ENCODE data around the gene PLAU.
"Not testable (repeated sequence)": the region's sequence is repeated elsewhere in the genome, so short reads cannot be mapped to it uniquely, and the experiment has no call there.

Gene PLAU

DNA sequence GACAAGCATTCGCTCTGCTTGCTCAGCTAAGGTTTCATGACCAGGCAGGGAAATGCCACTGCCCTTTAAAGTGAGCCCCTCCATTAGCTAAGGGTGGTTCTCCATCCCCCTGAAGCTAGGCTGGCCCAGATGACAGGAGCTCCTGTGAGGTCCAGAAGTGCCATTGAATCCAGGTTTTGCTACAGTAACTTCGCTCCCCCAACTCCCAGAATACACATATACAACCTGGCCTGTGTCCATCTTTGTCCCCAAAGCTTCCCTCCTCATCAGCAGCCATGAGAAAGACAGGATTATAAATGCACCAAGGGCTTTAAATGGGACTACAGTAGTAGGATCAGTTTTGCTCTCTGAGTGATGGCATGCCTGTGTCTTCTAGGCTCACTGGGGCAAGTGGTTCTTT, 51.5 kb downstream of the PLAU start:
- Histone ChIP-seq H3K4me3 (ENCODE audit: low read depth, low read length) (no peak overlapping the region), H3K36me3 (ENCODE audit: control insufficient read depth, insufficient read depth, low read length) (no peaks in the 10 kb centered on the region), H3K27me3 (ENCODE audit: control insufficient read depth, insufficient read depth, low read length) (no peaks in the 10 kb centered on the region), H2AFZ (no peak overlapping the region), H3K79me2 (no peaks in the 10 kb centered on the region), H3K9ac (no peak overlapping the region), H3K4me1 (peaks cover 10% of the 10 kb centered on the region), H3K4me2 (ENCODE audit: low read length) (no peak overlapping the region), H3K27ac (no peak overlapping the region), H3K9me3 (ENCODE audit: control insufficient read depth, low read length) (no peaks in the 10 kb centered on the region)
- TF ChIP-seq, protein P1, sequence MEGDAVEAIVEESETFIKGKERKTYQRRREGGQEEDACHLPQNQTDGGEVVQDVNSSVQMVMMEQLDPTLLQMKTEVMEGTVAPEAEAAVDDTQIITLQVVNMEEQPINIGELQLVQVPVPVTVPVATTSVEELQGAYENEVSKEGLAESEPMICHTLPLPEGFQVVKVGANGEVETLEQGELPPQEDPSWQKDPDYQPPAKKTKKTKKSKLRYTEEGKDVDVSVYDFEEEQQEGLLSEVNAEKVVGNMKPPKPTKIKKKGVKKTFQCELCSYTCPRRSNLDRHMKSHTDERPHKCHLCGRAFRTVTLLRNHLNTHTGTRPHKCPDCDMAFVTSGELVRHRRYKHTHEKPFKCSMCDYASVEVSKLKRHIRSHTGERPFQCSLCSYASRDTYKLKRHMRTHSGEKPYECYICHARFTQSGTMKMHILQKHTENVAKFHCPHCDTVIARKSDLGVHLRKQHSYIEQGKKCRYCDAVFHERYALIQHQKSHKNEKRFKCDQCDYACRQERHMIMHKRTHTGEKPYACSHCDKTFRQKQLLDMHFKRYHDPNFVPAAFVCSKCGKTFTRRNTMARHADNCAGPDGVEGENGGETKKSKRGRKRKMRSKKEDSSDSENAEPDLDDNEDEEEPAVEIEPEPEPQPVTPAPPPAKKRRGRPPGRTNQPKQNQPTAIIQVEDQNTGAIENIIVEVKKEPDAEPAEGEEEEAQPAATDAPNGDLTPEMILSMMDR (IDR thresholded peaks at IDR 0.05) = no peak

DNA sequence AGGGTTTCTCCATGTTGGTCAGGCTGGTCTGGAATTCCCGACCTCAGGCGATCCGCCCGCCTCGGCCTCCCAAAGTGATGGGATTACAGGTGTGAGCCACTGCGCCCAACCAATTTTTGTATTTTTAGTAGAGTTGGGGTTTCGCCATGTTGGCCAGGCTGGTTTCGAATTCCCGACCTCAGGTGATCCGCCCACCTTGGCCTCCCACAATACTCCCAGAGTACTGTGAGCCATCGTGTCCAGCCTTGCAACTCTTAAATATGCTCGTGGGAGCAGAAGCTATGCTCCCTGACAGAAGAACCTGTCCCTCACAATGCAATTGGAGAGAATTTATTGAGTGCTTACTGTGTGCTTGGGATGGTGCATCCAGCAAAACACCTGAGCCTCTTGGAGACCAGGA, 52.6 kb downstream of the PLAU start:
- not testable (repeated sequence) for H3K27me3 ChIP-seq (ENCODE audit: control insufficient read depth, insufficient read depth, low read length); H3K36me3 ChIP-seq (ENCODE audit: control insufficient read depth, insufficient read depth, low read length); H3K4me3 ChIP-seq (ENCODE audit: low read depth, low read length); H3K4me2 ChIP-seq (ENCODE audit: low read length); H3K27ac ChIP-seq; H3K9me3 ChIP-seq (ENCODE audit: control insufficient read depth, low read length); H3K9ac ChIP-seq; H3K79me2 ChIP-seq; H2AFZ ChIP-seq
- H3K4me1 ChIP-seq = peaks cover 10% of the 10 kb centered on the region

DNA sequence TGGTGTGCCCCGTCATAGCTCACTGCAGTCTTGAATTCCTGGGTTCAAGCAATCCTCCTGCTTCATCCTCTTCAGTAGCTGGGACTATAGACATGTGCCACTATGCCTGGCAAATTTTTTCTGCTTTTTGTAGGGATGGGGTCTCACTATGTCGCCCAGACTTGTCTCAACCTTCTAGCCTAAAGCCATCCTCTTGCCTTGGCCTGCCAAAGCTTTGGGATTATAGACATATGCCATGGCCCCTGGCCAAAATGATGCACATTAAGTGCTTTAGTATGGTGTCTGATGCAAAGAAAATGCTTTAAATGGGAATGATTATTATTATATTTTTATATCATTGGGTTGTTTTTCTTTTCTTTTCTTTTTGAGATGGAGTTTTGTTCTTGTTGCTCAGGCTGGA, 53.8 kb downstream of the PLAU start:
- Histone ChIP-seq H3K27me3 (ENCODE audit: control insufficient read depth, insufficient read depth, low read length) (no peaks in the 10 kb centered on the region), H3K9me3 (ENCODE audit: control insufficient read depth, low read length) (no peaks in the 10 kb centered on the region), H3K27ac (no peak overlapping the region), H3K4me1 (peaks cover 10% of the 10 kb centered on the region), H3K36me3 (ENCODE audit: control insufficient read depth, insufficient read depth, low read length) (no peaks in the 10 kb centered on the region), H3K9ac (no peak overlapping the region), H3K79me2 (no peaks in the 10 kb centered on the region), H3K4me2 (ENCODE audit: low read length) (no peak overlapping the region), H2AFZ (no peak overlapping the region), H3K4me3 (ENCODE audit: low read depth, low read length) (no peak overlapping the region)
- TF ChIP-seq, protein P1 (IDR thresholded peaks at IDR 0.05) = no peak

DNA sequence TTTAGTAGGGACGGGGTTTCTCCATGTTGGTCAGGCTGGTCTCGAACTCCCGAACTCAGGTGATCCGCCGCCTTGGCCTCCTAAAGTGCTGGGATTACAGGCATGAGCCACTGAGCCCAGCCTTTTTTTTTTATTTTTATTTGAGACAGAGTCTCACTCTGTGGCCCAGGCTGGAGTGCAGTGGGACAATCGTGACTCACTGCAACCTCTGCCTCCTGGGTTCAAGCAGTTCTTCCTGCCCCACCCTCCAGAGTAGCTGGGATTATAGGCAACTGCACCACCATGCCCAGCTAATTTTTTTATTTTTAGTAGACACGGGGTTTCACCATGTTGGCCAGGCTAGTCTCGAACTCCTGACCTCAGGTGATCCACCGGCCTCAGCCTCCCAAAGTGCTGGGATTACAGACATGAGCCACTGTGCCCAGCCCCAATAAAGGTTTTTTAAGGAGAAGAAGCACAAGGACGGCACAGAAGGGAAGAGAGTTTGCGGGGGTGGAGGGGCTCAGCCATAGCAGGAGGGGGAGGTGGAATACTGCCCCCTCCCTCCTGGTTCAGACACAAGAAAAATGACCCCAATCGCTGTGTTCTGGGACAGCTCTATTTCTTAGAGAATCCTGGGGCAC, 54.4 kb downstream of the PLAU start:
- not testable (repeated sequence) for H3K27me3 ChIP-seq (ENCODE audit: control insufficient read depth, insufficient read depth, low read length); H3K79me2 ChIP-seq; H3K9me3 ChIP-seq (ENCODE audit: control insufficient read depth, low read length); H3K36me3 ChIP-seq (ENCODE audit: control insufficient read depth, insufficient read depth, low read length); H3K4me2 ChIP-seq (ENCODE audit: low read length); H3K4me3 ChIP-seq (ENCODE audit: low read depth, low read length)
- peaks cover 10% of the 10 kb centered on the region for H3K4me1 ChIP-seq
- peak overlapping the region; percentile 81 for H2AFZ ChIP-seq
- H3K9ac ChIP-seq = peak overlapping the region; percentile 9
- H3K27ac ChIP-seq = peak overlapping the region; percentile 77

DNA sequence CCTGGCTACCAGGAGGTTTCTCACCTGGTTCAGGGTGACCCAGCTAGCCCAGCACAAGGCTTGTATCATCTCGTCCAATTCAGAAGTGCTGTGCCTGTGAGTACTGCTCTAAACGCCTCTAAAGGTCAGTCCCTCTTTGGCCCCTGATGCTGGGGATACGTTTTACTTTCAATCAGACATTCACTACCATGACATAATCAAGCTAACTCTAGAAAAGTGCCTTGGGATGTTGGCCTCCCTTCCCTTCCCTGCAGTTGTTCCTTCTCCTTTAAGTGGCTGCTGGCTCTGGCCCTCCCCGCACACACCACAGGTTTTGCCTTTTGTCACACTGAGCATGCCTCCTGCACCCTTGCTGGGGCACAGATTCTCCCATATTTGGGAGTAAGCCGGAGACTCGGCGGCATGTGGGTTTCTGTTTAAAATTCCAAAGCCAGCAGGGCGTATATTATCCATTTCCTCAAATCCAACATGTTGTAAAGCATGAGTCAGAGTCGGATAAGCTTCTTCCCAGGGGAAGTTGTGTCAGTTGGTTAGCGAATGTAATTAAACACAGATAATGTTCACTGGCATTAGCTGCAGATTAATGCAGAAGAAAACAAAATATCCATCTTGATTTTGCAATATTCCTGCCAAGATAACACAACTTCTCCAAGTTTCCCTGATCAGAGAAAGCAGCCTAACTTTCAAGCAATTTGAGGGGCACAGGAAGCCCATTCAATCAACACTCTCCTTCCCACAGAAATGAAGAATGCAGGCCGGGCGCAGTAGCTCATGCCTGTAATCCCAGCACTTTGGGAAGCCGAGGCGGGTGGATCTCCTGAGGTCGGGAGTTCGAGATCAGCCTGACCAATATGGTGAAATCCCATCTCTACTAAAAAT, 55.2 kb downstream of the PLAU start:
- H3K4me2 ChIP-seq (ENCODE audit: low read length) = peak overlapping the region; percentile 37
- H3K9me3 ChIP-seq (ENCODE audit: control insufficient read depth, low read length) = no peaks in the 10 kb centered on the region
- no peaks in the 10 kb centered on the region for H3K79me2 ChIP-seq
- H3K36me3 ChIP-seq (ENCODE audit: control insufficient read depth, insufficient read depth, low read length) = no peaks in the 10 kb centered on the region
- peak overlapping the region; percentile 5 for H3K4me3 ChIP-seq (ENCODE audit: low read depth, low read length)
- H3K27ac ChIP-seq = peak overlapping the region; percentile 77
- H3K9ac ChIP-seq = peak overlapping the region; percentile 9
- H3K4me1 ChIP-seq = peaks cover 10% of the 10 kb centered on the region
- H3K27me3 ChIP-seq (ENCODE audit: control insufficient read depth, insufficient read depth, low read length) = no peaks in the 10 kb centered on the region
- H2AFZ ChIP-seq = peak overlapping the region; percentile 81
- TF ChIP-seq, protein P1 (IDR thresholded peaks at IDR 0.05) = no peak
